GM18505 (cell line): ENCODE data around the gene DUS1L.

Experiments used
- ATAC-seq: cut with Tn5 transposase; IDR thresholded peaks from one replicate; pipeline ENCODE4 v1.9.1; 2021; ENCODE audit not compliant: unreplicated experiment
- POLR2A ChIP-seq: IDR thresholded peaks from 4 replicates; pipeline ENCODE4 v1.6.1; 2011; ENCODE audit warnings: borderline replicate concordance; ENCODE audit not compliant: insufficient read depth, insufficient read length; ENCODE audit errors: extremely low read depth

The DUS1L gene

GRCh38 chr17:82010575-82011525, 54.8 kb downstream of the DUS1L start:
- no peak for ATAC-seq
- no peak for TF ChIP-seq POLR2A

DNA sequence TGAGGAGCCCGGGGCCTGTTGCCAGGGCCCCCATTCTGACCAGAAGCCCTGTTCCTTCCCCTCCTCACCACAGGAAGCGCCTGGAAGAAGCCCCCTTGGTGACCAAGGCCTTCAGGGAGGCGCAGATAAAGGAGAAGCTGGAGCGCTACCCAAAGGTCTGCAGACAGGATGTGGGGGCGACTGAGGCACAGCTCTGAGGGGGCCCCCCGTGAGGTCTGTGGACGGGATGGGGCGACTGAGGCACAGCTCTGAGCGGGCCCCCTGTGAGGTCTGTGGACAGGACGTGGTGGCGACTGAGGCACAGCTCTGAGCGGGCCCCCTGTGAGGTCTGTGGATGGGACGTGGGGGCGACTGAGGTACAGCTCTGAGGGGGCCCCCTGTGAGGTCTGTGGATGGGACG, 56.2 kb downstream of the DUS1L start:
- no peak for ATAC-seq
- TF ChIP-seq POLR2A, result no peak

DNA sequence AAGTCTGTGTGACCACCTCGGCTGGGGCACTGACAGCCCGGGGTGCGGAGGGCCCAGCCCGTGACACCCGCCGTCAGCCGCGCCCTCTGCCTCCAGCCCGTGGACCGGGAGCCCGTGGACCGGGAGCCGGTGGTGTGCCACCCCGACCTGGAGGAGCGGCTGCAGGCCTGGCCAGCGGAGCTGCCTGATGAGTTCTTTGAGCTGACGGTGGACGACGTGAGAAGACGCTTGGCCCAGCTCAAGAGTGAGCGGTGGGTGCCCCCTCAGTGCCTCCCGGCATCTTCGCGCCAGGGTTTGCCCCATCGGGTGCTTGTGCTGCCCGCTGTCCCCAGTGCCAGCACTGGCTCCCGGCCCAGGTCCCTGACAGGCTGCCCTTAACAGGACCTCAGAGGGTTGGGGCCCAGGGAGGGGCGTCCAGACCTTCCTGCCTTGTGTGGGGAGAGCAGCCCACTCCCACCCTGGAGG, 56.6 kb downstream of the DUS1L start:
- TF ChIP-seq POLR2A, result no peak
- no peak for ATAC-seq

DNA sequence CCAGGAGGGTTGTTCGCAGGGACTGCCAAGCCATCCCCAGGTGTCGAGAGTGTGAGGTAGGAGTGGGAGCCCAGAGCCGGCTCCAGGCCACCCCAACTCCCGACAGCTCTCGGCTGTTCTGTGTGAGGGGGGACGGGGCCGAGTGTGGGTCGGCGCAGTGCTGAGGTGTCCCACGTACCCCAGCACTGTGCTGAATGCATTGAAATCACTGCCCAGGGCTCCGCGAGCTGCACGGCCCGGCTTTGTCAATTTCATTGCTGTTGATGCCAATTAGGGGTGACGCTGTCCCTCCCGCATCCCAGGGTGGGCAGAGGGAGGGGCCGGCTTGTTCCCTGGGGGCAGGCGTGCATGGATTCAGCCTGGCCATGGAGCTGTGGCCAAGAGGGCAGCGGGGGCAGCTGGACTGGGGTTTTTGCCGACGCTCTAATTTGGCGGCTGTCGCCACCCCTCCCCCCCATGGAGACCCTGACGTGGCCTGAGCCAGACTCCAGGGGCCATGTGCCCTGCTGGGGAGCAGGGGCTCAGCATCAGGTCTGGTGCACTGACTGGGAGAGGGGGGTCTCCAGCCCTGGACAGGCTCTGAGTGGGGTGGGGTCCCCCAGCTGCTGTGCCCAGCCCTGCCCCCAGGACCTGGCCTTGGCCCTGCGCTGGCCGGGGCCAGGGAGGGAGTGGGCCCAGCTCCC, 57.2 kb downstream of the DUS1L start:
- ATAC-seq, result no peak
- TF ChIP-seq POLR2A, result no peak
